H4 (cell line): Measurements from ENCODE around the gene POLN. TPM values are rescaled to one million over a fixed set of nuclear protein-coding genes. Genes with fewer than 3 reads are reported as not detected.

Source experiments
- DNase-seq: peaks from one replicate; pipeline ENCODE4 v3.0.0-alpha.2; 2015; ENCODE audit warnings: low spot score
- total RNA-seq: library from RNA; depleted of rRNA; stranded (reverse); fragments of >200 nt; shearing (Covaris generic); gene quantifications from 2 replicates; pipeline ENCODE4 v1.2.3, GENCODE V29; 2014

POLN gene
- total RNA-seq, 1 experiment from 2014 or later: 1.8 TPM

DNA sequence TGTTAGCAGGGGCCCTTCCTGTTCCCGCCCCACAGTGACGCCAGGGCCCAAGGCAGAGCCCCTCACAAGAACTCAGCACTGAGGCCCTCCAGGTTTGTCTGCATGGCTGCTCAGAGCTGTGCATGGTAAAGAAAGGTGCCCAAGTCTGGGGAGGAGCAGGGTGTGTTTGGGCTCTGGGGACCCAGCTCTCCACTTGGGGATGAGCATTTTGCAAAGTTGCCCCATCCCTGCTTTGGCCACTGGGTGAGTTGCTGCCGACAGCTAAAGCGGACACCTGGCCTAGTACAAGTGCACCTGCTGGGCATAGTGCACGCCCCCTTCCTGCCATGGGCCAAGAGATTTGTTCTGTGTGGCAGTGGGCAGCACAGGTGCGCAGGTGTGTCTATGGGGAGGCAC is 22.0 kb upstream of the POLN start:
- DNase-seq: no peak

DNA sequence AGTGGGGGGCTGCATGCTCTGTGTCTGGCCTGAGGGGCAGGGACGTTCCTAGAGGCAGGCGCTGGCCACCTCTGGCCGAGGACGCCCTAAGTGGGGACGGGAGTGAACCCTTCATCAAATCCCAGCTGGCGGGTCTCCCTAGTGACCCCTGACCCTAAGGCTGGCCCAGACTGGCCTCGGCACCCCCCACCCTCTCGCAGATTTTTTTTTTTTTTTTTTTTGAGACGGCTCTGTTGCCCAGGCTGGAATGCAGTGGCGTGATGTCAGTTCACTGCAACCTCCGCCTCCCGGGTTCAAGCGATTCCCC is 21.0 kb upstream of the POLN start:
- no peak for DNase-seq

DNA sequence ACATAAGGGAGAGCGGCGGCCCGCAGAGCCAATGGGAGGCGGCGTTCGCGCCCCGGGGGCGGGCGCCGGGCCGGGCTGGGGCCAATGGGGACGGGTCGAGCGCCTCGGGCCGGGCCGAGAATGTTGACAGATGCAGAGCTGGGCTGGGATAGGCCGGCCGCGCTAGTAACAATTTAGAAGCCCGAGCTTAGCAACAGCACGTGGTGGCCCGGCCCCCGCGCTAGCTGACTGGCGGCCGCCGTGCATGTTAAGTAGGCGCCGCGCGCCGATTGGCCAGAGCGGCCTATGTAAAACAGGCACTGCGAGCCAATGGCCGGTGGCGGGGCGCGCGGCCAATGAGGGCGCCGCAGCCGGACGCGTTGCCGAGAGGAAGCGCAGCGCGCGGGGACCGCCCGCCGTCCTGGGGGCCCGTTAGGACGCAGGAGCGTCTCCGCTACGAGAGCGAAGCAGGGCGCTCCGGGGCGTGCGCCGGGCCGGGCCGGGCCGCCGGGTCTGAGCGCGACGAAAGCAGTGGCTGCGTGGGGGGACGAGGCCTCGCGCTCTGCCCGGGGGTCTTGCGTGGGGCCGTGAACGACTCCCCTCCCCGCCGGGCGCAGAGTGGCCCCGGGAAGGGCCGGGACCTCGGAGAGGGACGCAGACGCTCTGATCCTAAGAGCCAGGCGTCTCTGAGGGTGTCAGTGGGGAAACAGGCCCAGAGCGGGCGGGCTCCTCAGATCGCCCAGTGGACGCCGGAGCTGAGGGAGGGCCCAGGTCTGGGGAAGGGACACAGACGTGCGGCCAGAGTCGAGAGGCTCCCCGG is 20.4 kb upstream of the POLN start:
- DNase-seq: peak; percentile 99

- DNase-seq: no peak
Measured at GRCh38 chr4:2261853-2262144, 19.9 kb upstream of the POLN start, which contains the start of gene MXD4. Gene MXD4 (minus strand): TSS chr4:2262109. CDS start chr4:2261980, 129 bp downstream.

DNA sequence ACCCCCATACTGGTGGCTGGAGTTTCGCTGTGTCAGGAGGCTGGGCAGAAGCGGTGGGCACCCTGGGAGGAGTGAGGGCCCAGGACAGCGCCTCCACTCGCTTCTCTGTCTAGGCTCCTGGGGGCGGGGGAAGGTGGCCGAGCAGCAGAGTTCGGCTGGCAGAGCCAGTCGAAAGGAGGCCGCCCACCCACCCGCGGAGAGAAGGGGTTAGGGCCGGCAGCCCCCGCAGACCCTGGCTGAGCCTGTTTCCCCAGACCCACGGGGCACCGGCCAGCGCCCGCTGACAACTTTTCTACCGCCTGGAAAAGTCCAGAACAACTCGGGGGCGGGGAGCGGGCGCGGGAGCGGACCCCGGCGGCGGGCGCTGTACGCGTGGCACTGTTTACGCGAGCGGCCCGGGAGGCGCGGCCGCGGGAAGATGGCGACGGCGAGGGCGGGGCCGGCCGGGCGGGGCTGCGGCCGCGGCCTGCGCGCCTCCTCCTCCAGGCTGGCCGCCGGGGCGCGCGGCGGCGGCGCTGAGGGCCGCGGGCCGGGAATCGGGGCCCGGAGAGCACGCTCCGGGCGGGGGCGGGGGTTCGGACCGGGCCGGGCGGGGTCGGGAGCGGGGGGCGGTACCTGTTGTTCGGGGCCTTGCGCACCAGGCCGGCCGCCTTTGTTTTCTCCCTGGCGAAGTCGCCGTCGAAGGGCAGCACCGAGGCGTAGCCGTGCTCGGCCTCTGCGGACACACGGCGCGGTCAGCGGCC is 19.4 kb upstream of the POLN start:
- no peak for DNase-seq

DNA sequence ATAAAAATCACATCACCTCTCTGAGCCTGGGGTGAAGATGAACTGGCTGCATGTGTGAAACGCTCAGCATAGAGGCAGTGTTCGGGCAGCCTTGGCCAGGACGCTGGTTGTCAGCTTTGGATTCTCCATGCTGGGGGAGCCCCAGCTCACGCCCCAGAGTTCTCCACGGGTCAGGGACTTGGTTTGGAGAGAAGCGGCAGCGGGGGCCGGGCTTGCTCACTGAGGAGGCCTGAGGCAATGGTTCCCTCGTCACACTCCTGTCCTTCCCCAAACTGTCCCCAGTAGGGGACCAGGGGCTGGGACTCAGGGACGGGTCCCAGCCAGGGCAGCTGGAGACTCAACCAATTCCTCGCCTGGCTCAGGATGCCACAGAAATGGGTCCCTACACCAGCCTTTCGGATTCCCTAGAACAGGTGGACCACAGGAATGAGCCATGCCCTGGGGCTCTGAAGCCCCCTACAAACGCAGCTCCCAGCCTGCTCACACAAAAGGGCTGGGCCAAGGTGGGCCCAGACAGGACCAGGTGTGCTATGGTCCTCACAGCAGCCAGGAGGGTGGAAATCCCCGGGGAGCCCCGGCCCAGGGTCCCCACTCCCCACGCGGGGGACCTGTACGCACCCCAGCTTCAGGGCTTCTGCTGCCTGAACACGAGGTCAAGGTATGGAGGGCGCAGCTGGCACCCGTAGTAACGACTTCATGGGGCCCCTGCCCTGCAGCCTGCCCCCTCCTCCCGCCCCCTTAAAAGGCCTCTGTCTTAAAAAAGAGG is 18.6 kb upstream of the POLN start:
- DNase-seq: no peak

- DNase-seq: no peak
Measured at GRCh38 chr4:2259541-2260343, 17.8 kb upstream of the POLN start.

GRCh38 chr4:2259036-2259540 is 17.2 kb upstream of the POLN start:
- DNase-seq: no peak

DNA sequence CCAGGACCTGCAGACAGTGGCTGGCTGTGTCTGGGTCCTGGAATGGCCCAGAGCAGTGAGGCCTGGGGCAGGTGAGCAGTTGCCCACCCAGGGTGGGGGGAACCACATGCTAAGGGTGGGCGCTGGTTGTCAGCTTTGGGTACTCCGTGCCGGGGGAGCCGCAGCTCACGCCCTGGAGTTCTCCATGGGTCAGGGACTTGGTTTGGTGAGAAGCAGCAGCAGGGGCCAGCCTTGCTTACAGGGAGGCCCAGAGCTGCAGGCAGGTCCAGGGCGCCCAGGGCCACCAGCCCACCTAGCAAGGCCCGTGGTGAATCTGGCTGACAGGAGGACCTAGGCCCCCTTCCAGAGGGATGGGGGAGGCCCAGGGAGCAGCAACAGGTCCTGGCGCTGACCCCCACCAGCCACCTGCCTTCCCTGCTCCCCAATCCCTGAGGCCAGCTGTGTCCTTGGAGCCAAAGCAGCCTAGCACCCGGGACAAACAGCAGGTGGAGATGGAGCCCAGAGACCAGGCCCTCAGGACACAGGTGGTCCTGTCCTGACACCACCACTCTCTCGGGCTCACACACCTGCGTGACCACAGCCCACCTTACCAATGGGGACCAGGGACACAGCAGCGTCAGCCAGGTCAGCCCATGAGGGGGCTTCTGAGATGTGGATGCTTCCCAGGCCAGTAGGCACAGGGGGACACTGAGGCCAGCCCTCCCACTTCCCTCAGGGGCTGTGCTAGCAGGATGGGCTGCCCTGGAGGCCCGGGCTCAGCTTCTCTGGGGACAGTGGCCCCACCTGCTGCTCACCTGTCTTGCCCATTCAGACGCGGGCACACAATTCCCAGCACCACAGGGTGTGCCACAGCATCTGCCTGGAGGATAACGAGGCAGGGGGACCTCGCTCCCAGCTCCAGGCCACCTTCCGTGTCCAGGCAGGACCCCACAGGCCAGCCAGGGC is 16.4 kb upstream of the POLN start:
- DNase-seq: no peak

DNA sequence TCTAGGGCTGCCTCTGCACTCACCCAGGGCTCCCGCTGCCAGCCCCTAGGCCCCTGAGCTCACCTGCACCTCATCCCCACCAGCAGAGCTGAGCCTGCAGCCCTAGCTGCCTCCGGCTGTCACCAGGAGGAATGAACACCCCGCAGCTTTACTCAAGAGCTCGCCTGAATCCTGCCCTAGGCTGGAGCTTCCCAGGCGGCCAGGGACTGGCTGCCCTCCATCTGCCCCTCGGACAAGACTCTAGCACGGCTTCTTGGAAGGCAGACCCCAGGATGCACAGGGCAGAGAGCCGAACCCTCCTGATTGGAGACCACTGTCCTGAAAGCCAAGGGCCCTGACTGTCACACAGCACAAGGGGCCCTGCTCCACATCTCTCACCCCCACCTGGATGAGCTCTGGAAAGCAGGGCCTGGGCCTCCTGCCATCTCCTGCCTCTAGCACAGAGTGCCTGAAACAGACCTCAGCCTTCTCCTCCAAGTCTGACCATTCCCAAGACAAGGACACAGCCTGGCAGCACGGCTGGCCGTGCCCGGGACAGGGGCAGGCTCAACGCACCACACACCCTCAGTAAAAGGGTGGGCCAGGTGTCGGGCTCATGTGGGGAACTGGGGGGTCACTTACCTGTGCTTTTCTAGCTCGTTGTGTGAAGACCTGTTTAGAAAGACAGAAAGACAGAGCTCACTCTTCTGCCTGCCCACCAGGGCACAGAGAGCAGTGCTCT is 15.6 kb upstream of the POLN start:
- no peak for DNase-seq

- DNase-seq: no peak
Measured at GRCh38 chr4:2256781-2257191, 14.9 kb upstream of the POLN start.

- DNase-seq: no peak
Measured at GRCh38 chr4:2256156-2256731, 14.3 kb upstream of the POLN start.

DNA sequence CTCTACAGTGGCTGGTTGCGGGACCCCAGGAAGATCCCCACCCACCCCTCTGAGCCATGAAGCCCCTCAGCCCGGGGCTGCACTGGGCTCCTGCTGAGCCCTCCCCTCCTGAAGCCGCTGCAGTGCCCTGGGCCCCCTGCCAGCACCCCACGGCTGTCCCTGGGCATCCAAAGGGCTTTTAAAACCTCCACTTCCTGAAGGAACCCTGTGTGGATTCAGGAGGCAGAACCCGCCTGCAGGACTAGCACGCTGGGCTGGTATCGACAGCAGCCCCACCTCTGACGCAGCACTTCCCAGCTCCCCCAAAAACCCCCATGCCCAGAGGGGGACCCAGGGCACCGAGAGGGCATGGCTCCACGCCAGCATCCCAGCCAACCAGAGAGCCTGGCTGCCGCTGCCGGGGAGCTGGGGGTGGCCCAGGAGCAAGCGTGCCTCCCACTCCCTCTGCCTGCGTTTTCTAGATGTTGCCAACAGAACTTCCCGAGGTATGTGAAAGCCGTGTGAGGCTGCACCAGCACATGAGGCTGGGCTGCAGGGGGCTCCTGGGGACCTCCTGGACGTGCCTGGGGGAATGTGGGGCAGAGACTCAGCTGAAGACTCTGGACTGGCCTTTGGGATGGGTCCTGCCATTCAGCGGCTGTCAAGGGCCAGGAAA is 13.7 kb upstream of the POLN start:
- peak; percentile 77 for DNase-seq

- DNase-seq: no peak
Measured at GRCh38 chr4:2254665-2255500, 13.0 kb upstream of the POLN start.

GRCh38 chr4:2253160-2254084 is 11.5 kb upstream of the POLN start:
- DNase-seq: no peak

DNA sequence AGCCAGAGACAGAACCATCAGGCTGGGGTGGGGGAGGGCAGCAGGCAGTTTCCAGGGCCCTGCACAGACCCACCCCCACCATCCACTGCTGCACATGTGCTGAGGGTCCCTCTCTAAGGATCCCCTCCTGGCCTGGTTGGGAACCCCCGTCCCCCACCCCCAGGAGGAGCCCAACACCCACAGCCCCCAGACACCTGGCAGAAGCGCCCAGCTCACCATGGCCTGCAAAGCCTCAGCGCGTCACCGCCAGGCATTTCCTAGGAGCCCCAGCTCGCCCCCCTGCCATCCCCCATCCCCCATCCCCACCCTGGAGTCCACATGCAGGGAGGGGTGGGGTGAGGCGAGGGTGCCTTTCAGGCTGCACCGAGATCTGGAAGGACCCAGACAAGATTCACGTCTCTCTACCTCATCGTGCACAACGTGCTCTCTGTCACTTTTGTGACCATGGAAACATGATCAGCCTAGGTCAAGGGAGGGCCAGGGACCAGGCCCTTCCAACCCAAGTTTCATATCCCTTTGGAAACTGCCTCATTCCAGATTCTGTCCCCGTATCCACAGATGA is 10.7 kb upstream of the POLN start:
- no peak for DNase-seq
